Neuronal stem cell (in vitro differentiated cells): ENCODE results near the gene ADCY9.

Source experiments
- DNase-seq: peaks from one replicate; pipeline ENCODE4 v3.0.0-alpha.2; 2013; ENCODE audit warnings: low spot score
- H2AFZ ChIP-seq: one replicate; pipeline ENCODE4 v1.6.1; 2013; ENCODE audit warnings: mild to moderate bottlenecking, low read length, inconsistent platforms
- H2AK5ac ChIP-seq: 2 replicates; pipeline ENCODE4 v1.6.1; 2013; ENCODE audit warnings: low read depth, mild to moderate bottlenecking, inconsistent platforms, low read length, moderate library complexity, mixed read lengths
- H2BK120ac ChIP-seq: 2 replicates; pipeline ENCODE4 v1.6.1; 2013; ENCODE audit warnings: low read depth, mild to moderate bottlenecking, inconsistent platforms, low read length, moderate library complexity, mixed read lengths
- H2BK12ac ChIP-seq: one replicate; pipeline ENCODE4 v1.6.1; 2013; ENCODE audit warnings: low read length, inconsistent platforms
- H2BK15ac ChIP-seq: 2 replicates; pipeline ENCODE4 v1.6.1; 2013; ENCODE audit warnings: mild to moderate bottlenecking, low read length, inconsistent platforms, mixed read lengths
- H2BK5ac ChIP-seq: one replicate; pipeline ENCODE4 v1.6.1; 2013; ENCODE audit warnings: inconsistent platforms, mild to moderate bottlenecking, low read length, moderate library complexity
- H3K14ac ChIP-seq: one replicate; pipeline ENCODE4 v1.6.1; 2013; ENCODE audit warnings: low read length, inconsistent platforms
- H3K18ac ChIP-seq: 2 replicates; pipeline ENCODE4 v1.6.1; 2013; ENCODE audit warnings: low read length, inconsistent platforms
- H3K23ac ChIP-seq: 2 replicates; pipeline ENCODE4 v1.6.1; 2013; ENCODE audit warnings: low read depth, mild to moderate bottlenecking, mixed read lengths, low read length, inconsistent platforms; ENCODE audit not compliant: poor library complexity
- H3K27ac ChIP-seq: replicated peaks from 3 replicates; pipeline ENCODE4 v1.5.1; 2013; ENCODE audit warnings: low read length, inconsistent platforms
- H3K27me3 ChIP-seq, 3 experiments: 2 replicates each; pipeline ENCODE4 v1.6.1; 2013; ENCODE audit warnings: low read length in 3 of 3, mild to moderate bottlenecking in 2 of 3, inconsistent platforms in 1 of 3, low read depth in 1 of 3, mixed read lengths in 1 of 3, moderate library complexity in 1 of 3; ENCODE audit not compliant: control insufficient read depth in 3 of 3, insufficient read depth in 3 of 3
- H3K36me3 ChIP-seq, 2 donors: replicated peaks in 1 of 2; 2 replicates each; pipeline ENCODE4 v1.6.1; 2013; ENCODE audit warnings: low read length in 2 of 2; ENCODE audit not compliant: control insufficient read depth in 2 of 2, insufficient read depth in 2 of 2
- H3K4ac ChIP-seq: 2 replicates; pipeline ENCODE4 v1.6.1; 2013; ENCODE audit warnings: inconsistent platforms, mild to moderate bottlenecking, low read length, moderate library complexity
- H3K4me1 ChIP-seq, 2 donors: 1 replicate in 1 of 2; 2 replicates in 1 of 2; pipeline ENCODE4 v1.6.1; 2013; ENCODE audit warnings: low read length in 2 of 2, low read depth in 1 of 2; ENCODE audit not compliant: control insufficient read depth in 2 of 2, insufficient read depth in 1 of 2
- H3K4me2 ChIP-seq: one replicate; pipeline ENCODE4 v1.6.1; 2013; ENCODE audit warnings: mild to moderate bottlenecking, low read length, inconsistent platforms; ENCODE audit not compliant: insufficient read depth, poor library complexity, severe bottlenecking
- H3K4me3 ChIP-seq, 2 donors: 2 replicates each; pipeline ENCODE4 v1.5.1; 2013; ENCODE audit warnings: low read length in 2 of 2, mild to moderate bottlenecking in 2 of 2, inconsistent platforms in 1 of 2, moderate library complexity in 1 of 2
- H3K79me1 ChIP-seq: one replicate; pipeline ENCODE4 v1.6.1; 2013; ENCODE audit warnings: low read depth, mild to moderate bottlenecking, inconsistent platforms, low read length, moderate library complexity
- H3K9ac ChIP-seq: one replicate; pipeline ENCODE4 v1.6.1; 2013; ENCODE audit warnings: mild to moderate bottlenecking, low read depth, low read length, inconsistent platforms; ENCODE audit not compliant: poor library complexity
- H3K9me3 ChIP-seq, 2 donors: replicated peaks in 1 of 2; 2 replicates each; pipeline versions ENCODE3 to v1.6.1; 2013; ENCODE audit warnings: low read length in 2 of 2, mild to moderate bottlenecking in 2 of 2, inconsistent platforms in 1 of 2, low read depth in 1 of 2, mixed read lengths in 1 of 2, moderate library complexity in 1 of 2; ENCODE audit not compliant: control insufficient read depth in 2 of 2, insufficient read depth in 1 of 2
- H4K8ac ChIP-seq: one replicate; pipeline ENCODE4 v1.6.1; 2013; ENCODE audit warnings: low read depth, mild to moderate bottlenecking, inconsistent platforms, low read length, moderate library complexity
- H4K91ac ChIP-seq: one replicate; pipeline ENCODE4 v1.6.1; 2013; ENCODE audit warnings: low read length, low read depth, mild to moderate bottlenecking, inconsistent platforms; ENCODE audit not compliant: poor library complexity
- WGBS, 2 donors: extraction: QIAGEN DNeasy Blood & Tissue Kit; methylation state at CpG; one replicate each; pipeline ENCODE4 v1.1.7; 2013; ENCODE audit warnings: missing lambda C conversion rate in 2 of 2, mixed read lengths in 1 of 2; ENCODE audit not compliant: insufficient read length in 2 of 2, insufficient replicate concordance in 1 of 2; ENCODE audit errors: extremely low coverage in 2 of 2; 5-methylcytosine and 5-hydroxymethylcytosine counted together

Gene ADCY9

GRCh38 chr16:3959148-3959547 is 157.1 kb downstream of the ADCY9 start:
- H2AFZ ChIP-seq = no peak overlapping the region
- H2AK5ac ChIP-seq = no peak overlapping the region
- no peak overlapping the region for H4K8ac ChIP-seq
- H2BK5ac ChIP-seq = no peak overlapping the region
- no peak overlapping the region for H2BK120ac ChIP-seq
- H3K18ac ChIP-seq = no peak overlapping the region
- no peaks in the 10 kb centered on the region for H3K79me1 ChIP-seq
- no peak overlapping the region for H3K23ac ChIP-seq
- H3K4ac ChIP-seq = no peak overlapping the region
- no peak overlapping the region for H4K91ac ChIP-seq
- no peak overlapping the region for H3K14ac ChIP-seq
- no peak overlapping the region for H2BK12ac ChIP-seq
- no peak overlapping the region for H3K4me2 ChIP-seq
- H3K4me3 ChIP-seq = no peak overlapping the region
- H2BK15ac ChIP-seq = no peak overlapping the region
- no peaks in the 10 kb centered on the region for H3K27me3 ChIP-seq
- H3K27ac ChIP-seq = no peak overlapping the region
- no CpG with 5 or more reads among the region's 3 CpGs for WGBS, 2 donors
- DNase-seq = no peak
- H3K36me3 ChIP-seq = no peaks in the 10 kb centered on the region
- H3K9ac ChIP-seq = no peak overlapping the region
- H3K4me1 ChIP-seq = peaks cover 2 to 7% of the 10 kb centered on the region in 2 donors
- no peaks in the 10 kb centered on the region for H3K9me3 ChIP-seq

GRCh38 chr16:3957344-3957980 is 158.8 kb downstream of the ADCY9 start:
- no peak overlapping the region for H3K4me2 ChIP-seq
- H2AFZ ChIP-seq = no peak overlapping the region
- H3K9ac ChIP-seq = no peak overlapping the region
- H3K23ac ChIP-seq = no peak overlapping the region
- no peak overlapping the region for H2AK5ac ChIP-seq
- H4K8ac ChIP-seq = no peak overlapping the region
- H2BK120ac ChIP-seq = no peak overlapping the region
- no peak overlapping the region for H2BK5ac ChIP-seq
- no CpG with 5 or more reads among the region's 23 CpGs for WGBS, 2 donors
- DNase-seq = no peak
- H3K14ac ChIP-seq = no peak overlapping the region
- H3K4ac ChIP-seq = no peak overlapping the region
- no peak overlapping the region for H4K91ac ChIP-seq
- no peak overlapping the region for H2BK15ac ChIP-seq
- H3K18ac ChIP-seq = no peak overlapping the region
- H3K36me3 ChIP-seq = no peaks in the 10 kb centered on the region
- H3K27ac ChIP-seq = no peak overlapping the region
- no peak overlapping the region for H3K4me3 ChIP-seq
- no peaks in the 10 kb centered on the region for H3K79me1 ChIP-seq
- H3K9me3 ChIP-seq = no peaks in the 10 kb centered on the region
- peaks cover 5 to 8% of the 10 kb centered on the region in 2 donors for H3K4me1 ChIP-seq
- H2BK12ac ChIP-seq = no peak overlapping the region
- peaks cover 0 to 3% (median 0%) of the 10 kb centered on the region in 3 experiments for H3K27me3 ChIP-seq

- no peak overlapping the region for H3K27ac ChIP-seq
- no peak overlapping the region for H2BK15ac ChIP-seq
- no peak overlapping the region for H4K91ac ChIP-seq
- H2AFZ ChIP-seq = peak overlapping the region; percentile 62
- peaks cover 0 to 3% (median 0%) of the 10 kb centered on the region in 3 experiments for H3K27me3 ChIP-seq
- peak overlapping the region; percentile 2 for H2BK5ac ChIP-seq
- no peak for DNase-seq
- H3K4me2 ChIP-seq = no peak overlapping the region
- no peaks in the 10 kb centered on the region for H3K79me1 ChIP-seq
- no peak overlapping the region for H2BK12ac ChIP-seq
- H3K9ac ChIP-seq = no peak overlapping the region
- no peak overlapping the region for H2BK120ac ChIP-seq
- H4K8ac ChIP-seq = no peak overlapping the region
- H3K18ac ChIP-seq = peak overlapping the region; percentile 15
- no peak overlapping the region for H3K23ac ChIP-seq
- no peak overlapping the region for H3K14ac ChIP-seq
- no peak overlapping the region for H3K4me3 ChIP-seq
- no peaks in the 10 kb centered on the region for H3K9me3 ChIP-seq
- no peak overlapping the region for H3K4ac ChIP-seq
- peaks cover 5% of the 10 kb centered on the region in 2 donors for H3K4me1 ChIP-seq
- no peaks in the 10 kb centered on the region for H3K36me3 ChIP-seq
- WGBS, 2 donors = no CpG with 5 or more reads among the region's 15 CpGs
- H2AK5ac ChIP-seq = peak overlapping the region; percentile 31
Measured at GRCh38 chr16:3954411-3954921, 161.8 kb downstream of the ADCY9 start.

GRCh38 chr16:3953728-3954410 is 162.4 kb downstream of the ADCY9 start:
- H2BK12ac ChIP-seq = peak overlapping the region; percentile 33
- peak overlapping the region; percentile 62 for H2AFZ ChIP-seq
- no peak overlapping the region for H3K4me2 ChIP-seq
- WGBS, 2 donors = no CpG with 5 or more reads among the region's 24 CpGs
- peak overlapping the region; percentile 15 for H3K18ac ChIP-seq
- H3K36me3 ChIP-seq = no peaks in the 10 kb centered on the region
- peaks cover 7 to 9% of the 10 kb centered on the region in 2 donors for H3K4me1 ChIP-seq
- H3K23ac ChIP-seq = peak overlapping the region; percentile 58
- peak overlapping the region; percentile 31 for H2AK5ac ChIP-seq
- no peak overlapping the region for H4K8ac ChIP-seq
- H3K4me3 ChIP-seq = no peak overlapping the region
- no peak overlapping the region for H2BK15ac ChIP-seq
- no peak overlapping the region for H3K9ac ChIP-seq
- no peaks in the 10 kb centered on the region for H3K9me3 ChIP-seq
- H3K79me1 ChIP-seq = no peaks in the 10 kb centered on the region
- H4K91ac ChIP-seq = no peak overlapping the region
- peaks cover 0 to 3% (median 0%) of the 10 kb centered on the region in 3 experiments for H3K27me3 ChIP-seq
- H2BK120ac ChIP-seq = no peak overlapping the region
- H3K4ac ChIP-seq = no peak overlapping the region
- DNase-seq = no peak
- peak overlapping the region; percentile 2 for H2BK5ac ChIP-seq
- no peak overlapping the region for H3K14ac ChIP-seq
- no peak overlapping the region for H3K27ac ChIP-seq
